UCSD-AML1 (cell line): ENCODE data around the gene UBN1.
"Not testable (repeated sequence)": the region's sequence is repeated elsewhere in the genome, so short reads cannot be mapped to it uniquely, and the experiment has no call there.

ENCODE experiments used
- DNase-seq: peaks from one replicate; lab custom pipeline; 2025; ENCODE audit not compliant: unreplicated experiment; lab: John Stamatoyannopoulos, UW

UBN1 gene

DNA sequence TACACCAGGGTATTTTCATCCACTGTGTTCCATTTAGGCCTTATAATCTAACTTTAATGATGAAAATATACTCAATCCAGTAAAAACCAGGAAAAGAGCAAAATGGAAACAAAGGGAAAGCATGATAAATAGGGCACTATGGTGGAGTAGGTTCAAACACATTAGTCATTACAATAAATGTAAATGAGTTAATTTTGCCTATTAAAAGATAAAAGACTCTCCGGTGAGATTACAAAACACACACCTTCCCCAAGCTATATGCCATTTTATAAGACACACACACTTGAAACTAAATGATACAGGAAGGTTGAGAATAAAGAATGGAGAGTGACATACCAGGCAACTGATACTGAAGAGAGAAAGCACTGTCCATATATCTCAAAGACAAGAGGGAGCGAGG is 79.6 kb downstream of the UBN1 start:
- no peak for DNase-seq

DNA sequence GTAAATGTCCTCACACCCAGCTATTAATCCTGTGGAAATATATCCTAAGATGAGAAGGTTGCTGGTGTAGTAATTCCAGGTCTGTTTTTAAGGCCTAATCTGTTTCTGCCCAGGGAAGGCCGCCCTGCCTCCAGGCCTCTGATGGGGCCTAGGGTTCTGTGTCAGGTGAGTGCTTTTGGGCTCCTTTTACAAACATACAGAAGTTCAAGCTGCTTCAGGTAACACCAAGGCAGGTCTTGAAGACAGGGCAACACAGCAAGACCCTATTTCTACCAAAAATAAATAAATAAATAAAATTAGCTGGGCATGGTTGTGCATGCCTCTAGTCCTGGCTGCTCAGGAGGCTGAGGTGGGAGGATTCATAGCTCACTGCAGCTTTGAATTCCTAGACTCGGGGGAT is 80.4 kb downstream of the UBN1 start:
- no peak for DNase-seq

DNA sequence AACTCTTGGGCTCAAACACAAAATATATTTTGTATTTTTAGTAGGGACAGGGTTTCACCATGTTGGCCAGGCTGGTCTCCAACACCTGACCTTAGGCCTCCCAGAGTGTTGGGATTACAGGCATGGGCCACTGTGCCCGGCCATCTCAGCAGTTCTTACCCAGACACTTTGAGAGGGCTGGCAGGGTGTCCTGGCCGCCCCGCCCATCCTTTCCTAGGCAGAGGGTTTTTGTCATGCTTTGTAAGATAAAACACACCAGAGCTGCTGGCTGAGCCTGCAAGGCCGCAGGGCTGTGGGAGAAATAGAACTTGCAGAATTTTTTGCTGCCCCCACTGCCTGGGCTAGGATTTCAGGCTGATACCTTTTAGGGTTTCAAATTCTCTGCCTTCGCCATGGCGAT is 80.9 kb downstream of the UBN1 start:
- DNase-seq = no peak

DNA sequence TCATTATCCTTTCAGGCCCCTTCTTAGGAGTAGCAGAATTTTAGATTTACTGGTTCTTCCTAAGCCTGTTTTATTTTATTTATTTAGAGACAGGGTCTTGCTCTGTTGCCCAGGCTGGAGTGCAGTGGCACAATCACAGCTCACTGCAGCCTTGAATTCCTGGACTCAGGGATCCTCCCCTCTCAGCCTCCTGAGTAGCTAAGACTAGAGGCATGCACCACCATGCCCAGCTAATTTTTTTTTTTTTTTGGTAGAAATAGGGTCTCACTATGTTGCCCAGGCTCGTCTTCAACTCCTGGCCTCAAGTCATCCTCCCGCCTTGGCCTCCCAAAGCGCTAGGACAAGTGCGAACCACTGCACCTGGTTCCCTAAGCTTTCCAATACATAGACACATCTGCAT is 82.3 kb downstream of the UBN1 start:
- DNase-seq = not testable (repeated sequence)

DNA sequence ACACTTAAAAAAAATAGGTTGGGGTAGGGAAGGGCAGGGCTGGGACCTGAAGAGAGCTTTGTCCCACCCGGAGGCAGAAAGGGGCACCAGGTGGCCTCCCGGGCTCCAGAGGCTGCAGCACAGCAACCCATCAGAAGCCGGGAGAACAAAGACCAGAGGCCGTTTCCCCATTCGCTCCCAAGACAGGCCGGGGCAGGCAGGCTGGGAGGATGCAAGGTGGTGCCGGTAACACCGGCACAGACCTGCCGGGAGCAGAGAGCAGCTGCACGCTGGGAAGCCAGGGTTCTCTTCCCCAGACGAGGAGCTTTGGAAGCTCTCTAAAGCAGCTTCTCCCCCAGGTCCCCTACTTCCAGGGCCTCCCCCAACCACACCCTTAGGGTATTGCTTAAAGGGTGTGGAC is 84.1 kb downstream of the UBN1 start:
- no peak for DNase-seq
